Hematopoietic multipotent progenitor cell treated with erythropoietin and hydrocortisone succinate and interleukin-3 and kit ligand, for 17 days (in vitro differentiated cells): Measurements from ENCODE around the gene PRKG1.
"Not testable (repeated sequence)": the region's sequence is repeated elsewhere in the genome, so short reads cannot be mapped to it uniquely, and the experiment has no call there.

Experiments
- DNase-seq: peaks from one replicate; pipeline ENCODE4 v3.0.0-alpha.2; 2015; ENCODE audit warnings: low spot score

Gene PRKG1

DNA sequence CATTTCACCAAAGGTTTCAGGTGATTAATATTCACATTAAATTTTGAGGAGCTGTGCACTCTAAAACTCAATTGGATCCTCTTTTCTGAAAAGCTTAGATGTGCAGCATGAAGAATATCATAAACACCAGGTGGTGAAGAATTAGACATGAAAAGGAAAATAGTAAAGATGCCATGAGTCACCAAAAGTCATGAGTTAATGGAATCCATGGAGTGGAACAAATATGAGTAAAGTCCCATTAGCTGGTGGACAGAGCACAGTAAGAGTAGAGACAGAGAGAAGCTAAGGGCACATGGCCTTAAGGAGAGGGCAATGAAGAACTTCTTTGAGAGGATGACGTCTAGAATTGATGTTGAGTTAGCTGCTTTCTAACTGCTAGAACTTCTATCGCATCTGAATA, 353.5 kb downstream of the PRKG1 start:
- DNase-seq, result no peak

DNA sequence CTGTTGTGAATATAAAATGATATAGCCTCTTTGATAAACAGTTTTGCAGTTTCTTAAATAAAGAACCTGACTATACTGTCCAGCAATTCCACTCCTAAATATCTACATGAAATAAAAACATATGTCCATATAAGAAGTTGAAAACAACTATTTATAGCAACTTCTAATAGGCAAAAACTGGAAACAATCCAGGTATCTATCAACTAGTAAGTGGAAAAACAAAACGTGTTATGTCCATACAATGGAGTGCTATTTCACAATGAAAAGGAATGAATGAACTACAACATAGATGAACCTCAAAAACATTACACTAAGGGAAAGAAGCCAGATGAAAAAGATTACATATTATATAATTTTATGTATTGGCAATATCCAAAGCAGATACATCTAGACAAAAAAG, 356.2 kb downstream of the PRKG1 start:
- DNase-seq, result no peak

DNA sequence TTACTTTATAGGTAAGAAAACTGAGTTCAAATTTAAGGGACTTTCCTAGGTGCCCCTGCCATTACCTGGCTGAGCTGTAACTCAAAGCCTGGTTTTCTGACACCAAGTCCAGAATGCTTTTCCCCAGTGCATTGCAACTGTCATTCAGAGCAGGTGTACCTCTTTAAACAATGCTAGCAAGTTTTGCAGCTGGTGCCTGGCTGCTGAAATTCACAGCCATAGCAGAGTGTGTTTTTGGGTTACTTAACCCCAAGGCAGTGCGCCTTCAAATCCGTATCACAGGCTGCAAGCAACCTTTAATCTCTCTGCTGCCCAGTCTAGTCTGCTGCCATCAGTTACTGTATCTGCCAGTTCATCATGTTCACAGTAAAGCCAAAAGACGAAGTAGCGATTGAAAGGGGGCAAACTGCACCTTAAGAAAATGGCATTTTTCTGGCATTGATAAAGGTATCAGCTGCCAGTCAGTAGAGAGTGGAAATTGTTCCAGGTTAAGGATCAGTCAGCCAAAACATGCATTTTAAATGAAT, 359.7 kb downstream of the PRKG1 start:
- DNase-seq, result no peak

DNA sequence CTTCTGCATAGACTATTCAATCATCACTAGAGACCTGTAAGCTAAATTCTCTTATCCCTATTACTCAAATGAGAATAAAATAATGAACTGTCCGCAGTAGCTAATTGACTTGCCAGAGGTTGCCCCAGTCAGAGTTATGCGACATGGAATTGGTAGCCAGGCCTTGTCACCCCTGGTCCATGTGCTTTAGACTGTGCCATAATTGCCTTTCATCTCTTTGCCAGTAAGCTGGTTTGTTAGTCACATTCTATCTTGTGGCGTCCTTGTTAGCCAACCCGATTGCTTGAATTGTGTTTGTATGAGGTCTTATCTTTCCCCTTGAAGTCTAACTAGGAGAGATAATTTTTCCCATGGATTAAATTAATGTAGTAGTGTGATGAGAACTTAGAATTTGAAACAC, 362.5 kb downstream of the PRKG1 start:
- DNase-seq, result no peak

DNA sequence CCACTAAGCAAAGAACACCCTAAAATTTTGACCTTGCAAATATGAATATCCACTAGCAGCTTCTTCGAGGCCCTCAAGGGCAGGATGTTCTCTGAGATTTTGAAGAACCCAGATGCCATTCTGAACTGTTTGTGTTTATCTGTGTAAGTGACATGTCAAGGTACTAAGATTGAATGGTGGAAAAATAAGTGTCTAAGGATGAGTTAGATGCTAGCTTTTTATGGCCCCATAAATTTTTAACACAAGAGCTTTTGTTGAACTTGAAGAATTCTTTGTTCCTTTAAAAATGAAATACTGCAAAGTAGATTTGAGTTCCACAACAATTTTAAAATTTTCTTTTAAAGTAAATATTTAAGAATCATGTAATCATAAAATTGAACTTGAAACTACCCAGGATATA, 365.4 kb downstream of the PRKG1 start:
- DNase-seq, result no peak

DNA sequence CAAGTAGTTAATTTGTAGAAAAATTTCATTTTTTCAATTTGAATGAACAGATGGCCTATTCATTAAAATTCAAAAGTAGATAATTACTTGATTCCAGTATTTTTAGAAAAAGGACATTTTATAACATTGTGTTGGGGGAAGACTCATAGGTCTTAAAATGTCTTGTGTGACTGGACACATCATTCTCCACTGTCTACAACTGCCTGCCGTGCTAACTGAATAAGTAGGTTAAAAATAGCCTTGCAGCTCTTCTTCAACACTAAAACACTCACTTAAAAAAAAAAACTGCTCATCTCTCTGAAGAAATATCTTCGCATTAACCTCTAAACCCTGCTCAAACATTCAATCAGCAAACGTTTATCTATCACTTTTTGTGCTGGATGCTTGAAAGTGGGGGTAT, 371.3 kb downstream of the PRKG1 start:
- DNase-seq, result no peak

DNA sequence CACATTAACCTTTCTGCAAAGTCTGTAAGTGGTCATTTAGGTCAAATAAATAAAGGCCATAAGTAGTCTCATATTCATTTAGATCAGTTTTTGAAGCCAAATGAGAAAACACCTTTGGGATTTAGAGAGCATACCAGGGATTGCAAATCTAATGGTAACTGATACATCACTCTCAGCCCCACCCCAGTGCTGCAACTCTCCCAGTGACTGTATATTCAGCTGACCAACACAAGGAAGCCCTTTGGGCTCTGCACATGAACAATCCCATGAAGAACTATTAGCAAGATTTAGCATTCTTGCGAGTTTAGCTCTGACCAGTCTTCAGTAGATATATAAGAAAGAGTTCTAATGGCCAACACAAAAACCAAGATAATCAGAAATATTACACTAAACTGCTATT, 372.8 kb downstream of the PRKG1 start:
- DNase-seq, result no peak

DNA sequence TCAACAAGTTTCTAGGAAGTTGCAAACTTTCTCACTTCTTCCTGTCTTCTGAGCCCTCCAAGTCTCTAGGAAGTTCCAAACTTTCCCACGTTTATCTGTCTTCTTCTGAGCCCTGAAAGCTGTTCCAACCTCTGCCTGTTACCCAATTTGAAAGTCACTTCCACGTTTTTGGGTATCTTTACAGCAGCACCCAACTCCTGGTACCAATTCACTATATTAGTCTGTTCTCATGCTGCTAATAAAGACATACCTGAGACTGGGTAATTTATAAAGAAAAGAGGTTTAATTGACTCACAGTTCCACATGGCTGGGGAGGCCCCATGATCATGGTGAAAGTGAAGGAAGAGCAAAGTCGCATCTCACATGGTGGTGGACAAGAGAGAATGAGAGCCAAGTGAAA, 381.5 kb downstream of the PRKG1 start:
- not testable (repeated sequence) for DNase-seq

DNA sequence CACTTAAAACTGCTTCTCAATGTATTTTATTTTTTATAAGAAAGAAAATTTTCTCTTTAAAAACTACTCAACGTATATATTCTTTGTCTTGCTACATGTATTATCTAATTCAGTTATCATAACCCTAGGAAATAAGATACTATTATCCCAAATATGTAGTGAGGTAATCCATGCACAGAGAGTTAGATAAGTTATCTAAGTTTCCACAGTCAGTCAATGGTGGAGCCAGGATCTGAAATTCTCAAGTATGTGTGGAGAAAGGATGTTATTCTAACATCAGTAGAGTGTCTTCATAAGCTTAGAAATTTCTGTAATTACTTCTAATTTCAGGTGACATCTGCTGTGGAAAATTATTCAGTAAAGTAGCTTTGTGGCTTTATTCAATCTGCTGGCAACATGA, 385.2 kb downstream of the PRKG1 start:
- no peak for DNase-seq

DNA sequence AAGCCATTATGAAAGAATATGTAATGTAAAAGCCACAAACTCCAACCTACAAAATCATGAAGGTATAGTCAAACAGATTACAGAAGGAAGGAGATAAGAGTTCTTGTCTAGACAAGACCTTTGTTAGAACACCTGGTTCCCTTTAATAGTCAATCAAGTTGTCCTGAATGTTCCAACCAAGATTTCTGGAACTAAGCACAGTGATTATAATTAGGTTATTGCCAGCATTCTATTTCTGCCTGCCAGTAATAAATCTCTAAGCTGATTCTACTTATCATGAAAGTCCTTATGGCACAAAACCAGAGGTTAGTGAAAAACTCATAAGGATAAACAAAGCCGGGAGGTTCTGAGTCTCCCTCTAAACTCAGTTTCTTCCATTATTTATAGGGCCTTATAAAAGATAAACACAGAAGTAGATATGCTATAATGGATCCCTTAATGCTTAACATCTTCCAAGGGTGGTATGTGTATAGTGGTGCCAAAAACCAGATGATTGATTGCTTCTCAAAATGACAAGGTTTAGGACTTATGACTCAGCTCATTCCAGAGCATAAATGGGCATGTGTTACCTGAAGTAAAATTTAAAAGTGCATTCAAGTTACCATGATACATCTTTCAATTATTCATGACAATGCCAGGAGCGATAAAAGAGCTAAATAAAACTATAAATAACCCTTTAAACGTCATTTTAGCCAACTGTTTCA, 387.9 kb downstream of the PRKG1 start:
- no peak for DNase-seq

DNA sequence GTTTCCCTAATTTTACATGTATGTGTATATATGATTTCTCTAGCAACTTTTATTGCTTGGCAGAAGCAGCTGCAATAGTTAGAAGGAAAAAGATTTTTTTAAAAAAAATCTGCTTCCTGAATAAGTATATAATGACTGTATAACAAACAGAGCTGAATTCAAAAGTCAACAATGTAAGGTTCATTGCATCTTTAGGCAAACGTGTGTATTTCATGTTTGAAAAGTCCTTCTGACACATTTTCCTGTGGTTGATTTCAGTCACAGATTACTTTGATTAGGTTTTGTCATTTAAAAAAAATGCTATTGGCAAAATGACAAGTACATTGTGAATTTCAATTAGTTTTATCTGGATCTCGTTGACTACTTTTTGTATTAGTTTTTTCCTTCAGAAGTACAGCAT, 394.1 kb downstream of the PRKG1 start:
- DNase-seq, result no peak

DNA sequence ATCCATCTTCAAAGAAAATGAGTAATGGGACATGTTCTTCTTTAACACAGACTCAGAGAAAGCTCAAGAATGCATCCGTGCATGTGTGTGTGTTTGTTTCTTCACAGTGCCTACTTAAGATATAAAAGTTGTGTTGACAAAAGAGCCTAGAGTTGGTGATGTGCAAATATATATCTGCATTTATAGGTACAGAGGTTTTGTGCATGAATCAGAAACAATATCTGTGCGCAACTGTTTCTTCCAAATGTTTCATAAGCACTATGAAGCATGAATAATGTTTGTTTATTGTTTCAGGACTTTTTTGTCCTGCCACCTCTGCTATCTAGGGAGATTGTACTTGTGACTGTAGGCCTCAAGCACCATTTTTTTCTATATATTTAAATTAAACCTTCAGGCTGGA, 395.4 kb downstream of the PRKG1 start:
- no peak for DNase-seq

DNA sequence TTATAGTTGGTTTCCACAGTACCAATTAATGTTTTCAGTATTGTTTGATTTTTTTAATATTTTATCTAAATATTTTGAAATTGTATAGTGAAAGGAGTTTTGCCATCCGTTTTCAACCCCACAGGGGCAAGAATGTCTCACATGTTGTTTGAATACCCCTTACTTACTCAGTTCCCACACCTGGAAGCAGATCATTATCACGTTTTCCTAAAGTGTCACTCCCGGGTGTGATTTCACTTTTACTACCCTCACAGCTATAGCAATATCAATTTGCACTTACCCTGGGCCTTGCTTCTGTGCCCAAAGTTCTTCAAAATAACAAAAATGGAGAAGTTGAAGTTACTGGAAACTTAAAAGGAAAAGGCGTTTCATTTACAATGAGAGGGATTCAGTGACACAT, 397.0 kb downstream of the PRKG1 start:
- no peak for DNase-seq

DNA sequence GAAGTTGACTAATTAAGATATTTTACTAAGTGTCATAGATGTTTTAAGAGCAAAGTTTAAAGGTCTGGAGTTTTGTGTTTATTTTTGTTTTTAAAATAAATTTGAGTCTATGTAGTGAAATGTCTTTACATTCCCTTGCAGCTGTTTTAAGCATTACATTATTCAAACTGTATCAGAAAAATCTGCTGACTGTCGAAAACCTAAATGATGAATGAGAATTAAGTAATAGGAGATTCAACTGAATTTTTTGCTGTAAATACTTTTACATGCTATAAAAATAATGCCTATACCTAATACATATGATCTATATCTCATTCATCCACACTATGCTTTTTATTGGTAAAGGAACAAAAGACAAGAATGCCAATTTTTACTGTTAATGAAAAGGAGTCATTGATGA, 397.9 kb downstream of the PRKG1 start:
- DNase-seq, result no peak

DNA sequence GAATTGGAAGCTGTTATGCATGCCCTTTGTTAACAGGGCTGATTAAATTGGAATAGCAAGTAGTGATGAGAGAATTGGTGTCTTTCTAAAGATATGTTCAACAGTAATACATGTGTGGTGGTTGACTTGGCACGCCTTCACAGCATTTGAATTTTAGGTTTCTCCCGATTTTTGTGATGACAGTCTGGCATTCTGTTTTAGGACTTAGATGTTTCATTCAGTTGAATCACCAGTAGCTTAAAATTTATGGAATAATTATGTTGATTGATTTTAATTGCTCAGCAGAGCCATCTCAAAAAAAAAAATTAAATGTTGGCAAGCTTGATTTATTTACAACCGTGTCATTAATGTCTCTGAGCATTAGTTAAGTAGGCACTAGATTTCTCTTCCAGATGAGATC, 405.4 kb downstream of the PRKG1 start:
- DNase-seq, result no peak

DNA sequence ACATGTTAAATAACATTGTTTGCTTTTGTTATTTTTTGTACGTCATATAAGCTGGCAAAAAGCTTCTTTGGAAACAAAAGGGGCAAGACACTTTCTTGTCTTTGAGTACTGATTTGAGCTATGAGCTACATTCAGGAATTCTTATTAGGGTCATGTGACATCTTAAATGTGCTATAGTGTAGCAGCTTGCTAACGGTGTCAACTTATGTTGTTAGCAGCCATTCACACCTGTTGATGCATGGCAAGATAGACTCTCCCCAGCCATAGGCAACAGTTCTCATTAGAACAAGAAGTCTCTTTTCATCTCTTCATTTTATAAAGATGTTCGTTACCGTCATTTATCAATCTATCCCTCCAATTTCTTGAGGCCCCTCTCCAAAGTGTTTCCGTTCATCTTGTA, 411.4 kb downstream of the PRKG1 start:
- DNase-seq, result no peak

DNA sequence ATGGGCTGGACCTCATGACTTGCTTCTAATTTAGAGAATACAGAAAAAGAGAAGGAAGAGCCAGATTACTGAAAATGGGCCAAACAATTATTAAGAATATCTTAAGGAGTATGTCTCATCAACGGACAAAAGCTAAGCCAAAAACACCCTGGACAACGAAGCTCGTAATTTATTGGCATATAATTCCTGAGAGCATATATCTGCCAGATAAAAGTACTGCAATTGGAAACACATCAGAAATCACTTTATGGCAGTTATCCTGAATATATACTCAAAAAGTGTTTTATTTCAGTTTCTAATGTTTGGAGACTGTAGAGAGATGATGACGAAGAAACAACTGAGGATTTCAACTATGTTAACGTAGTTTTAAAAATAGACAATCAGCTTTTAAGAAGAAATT, 413.3 kb downstream of the PRKG1 start:
- no peak for DNase-seq

DNA sequence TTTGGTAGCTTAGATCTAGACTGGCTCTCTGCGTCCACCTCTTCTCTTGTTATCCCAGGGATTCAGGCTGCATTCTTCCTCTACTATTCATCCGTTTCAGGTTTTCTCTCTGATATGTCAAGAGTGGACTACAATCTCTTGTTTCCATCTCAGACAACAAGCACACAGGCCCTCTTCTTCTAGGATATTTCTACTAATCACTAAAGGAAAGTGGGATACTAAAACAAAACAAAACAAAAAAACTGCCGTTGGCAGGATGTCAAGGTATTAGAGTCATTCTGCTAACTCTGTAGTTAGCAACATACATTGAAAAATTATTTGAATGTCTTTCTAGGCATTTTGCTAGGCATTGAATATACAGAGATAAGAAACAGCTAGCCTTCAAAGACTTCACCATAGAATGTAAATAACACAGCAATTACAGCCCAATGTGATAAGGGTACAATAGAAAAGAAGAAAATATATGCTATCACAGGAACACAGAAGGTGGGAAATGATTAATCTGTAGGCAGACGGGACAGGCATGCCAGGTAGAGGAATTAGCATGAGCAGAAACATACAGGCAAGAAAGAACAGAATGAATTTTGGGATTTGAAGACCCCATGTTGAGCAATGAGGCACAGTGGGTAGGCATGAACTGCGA, 414.6 kb downstream of the PRKG1 start:
- DNase-seq, result no peak

DNA sequence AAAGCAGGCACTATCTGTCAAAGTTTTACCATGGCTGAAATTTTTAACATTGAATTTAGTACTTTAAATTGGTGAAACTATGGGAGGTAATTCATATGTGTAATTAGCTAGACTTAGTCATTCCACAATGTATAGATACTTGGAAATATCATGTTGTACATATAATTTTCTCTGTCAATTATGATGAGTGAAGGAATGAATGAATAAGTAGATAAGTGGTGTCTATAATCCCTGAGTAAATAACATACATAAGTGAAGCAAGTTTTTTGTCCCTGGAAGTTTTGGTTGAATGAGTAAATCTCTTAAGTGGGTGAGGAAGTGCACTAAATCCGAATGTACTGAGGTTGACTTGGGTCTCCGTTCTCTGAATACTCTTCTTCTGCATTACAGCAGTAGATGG, 424.1 kb downstream of the PRKG1 start:
- DNase-seq, result no peak

DNA sequence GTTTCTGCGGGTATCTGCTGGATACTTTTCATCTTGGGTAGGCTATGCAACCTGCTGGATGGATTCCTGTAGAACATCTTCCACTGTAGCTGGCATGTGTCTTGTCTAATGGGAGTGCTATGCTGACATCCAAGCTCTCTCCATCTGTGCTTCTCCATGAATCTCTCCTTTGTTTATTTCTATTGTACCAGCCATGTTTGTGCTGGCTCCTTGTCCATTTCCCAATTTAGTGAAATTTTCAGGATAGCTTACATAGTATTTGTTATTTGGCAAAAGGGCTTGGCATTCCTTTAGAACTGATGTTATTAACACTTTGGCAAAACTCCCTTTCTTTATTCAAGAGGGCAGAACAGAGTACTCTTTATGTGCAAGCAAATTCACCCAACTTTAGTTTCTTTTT, 427.1 kb downstream of the PRKG1 start:
- no peak for DNase-seq

DNA sequence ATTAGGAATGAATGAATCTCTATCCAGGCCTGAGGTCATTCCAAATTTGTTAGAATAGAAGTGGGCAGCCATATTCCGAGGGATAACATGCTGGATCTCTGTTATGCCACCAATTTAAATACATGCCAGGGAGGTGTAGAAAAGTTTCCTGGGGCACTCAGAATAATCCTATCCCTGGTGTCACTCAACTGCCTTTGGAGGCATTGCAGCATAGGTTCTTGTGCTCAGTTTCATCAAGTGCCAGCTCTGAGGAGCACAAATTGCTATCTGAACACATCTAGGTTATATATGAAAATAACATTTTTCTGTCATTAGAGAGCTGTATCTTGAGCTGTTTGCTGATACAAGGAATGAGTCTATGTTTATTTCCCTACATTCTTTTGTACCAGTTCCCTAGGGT, 427.8 kb downstream of the PRKG1 start:
- DNase-seq, result no peak

DNA sequence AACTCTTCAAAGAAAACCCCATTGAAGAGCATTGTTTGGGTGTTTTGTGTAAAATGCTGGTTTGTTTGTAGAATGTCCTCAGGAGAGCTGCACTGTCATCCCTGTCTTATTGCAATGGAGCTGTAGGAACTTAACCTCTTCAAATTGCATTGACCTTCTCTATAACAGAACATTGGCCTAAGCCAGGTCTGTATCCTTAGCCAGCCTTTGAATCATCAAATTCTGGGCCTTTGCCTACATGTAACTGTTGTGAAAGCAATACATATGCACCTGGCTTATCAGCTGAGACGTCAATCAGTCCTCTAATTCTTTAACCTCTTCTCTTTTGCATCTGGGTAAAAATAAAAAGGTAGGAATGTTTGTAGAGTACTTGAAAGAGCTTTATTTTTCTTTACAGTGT, 429.1 kb downstream of the PRKG1 start:
- no peak for DNase-seq

DNA sequence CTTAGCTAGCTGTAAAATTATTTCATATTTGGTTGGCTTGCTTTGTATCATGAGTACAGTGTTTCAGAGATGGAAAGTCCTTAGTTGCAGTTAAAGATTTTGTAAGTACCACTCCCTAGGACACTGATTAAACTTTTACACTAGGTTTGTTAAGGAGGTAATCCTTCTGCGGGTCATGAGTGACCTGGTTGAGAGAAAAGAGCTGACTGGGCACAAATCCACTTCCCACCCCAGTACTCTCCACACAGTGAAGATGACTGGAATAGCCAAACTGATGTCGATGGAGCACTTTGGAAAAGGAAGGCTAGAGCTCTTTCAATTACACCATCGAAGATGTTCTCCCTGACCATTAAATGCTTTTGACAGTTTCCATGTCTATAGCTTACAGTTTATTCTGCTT, 433.2 kb downstream of the PRKG1 start:
- DNase-seq, result no peak

DNA sequence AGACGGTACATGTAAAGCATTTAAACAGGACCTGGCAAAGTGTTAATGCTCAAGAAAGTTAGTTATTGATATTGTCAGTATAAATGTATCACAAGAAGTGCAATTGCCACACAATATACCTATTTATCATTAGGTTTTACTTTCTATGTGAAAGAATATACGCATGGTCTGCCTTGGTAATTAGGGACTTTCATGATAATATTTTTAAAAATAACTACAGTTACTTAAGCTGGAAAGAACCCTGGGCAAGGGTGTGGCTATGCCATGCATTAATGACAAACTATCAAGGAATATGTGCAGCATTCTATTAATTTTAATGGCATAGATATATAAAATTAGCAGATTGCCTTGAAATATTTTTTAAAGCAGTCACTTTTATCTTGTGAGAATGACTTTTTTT, 433.9 kb downstream of the PRKG1 start:
- DNase-seq, result no peak
